HG02798 (cell line): ENCODE results near the gene ELAVL1.

ENCODE experiments used
- ATAC-seq: cut with Tn5 transposase; IDR thresholded peaks from one replicate; pipeline ENCODE4 v1.9.1; 2021; ENCODE audit warnings: mild to moderate bottlenecking; ENCODE audit not compliant: unreplicated experiment, poor library complexity

The ELAVL1 gene

DNA sequence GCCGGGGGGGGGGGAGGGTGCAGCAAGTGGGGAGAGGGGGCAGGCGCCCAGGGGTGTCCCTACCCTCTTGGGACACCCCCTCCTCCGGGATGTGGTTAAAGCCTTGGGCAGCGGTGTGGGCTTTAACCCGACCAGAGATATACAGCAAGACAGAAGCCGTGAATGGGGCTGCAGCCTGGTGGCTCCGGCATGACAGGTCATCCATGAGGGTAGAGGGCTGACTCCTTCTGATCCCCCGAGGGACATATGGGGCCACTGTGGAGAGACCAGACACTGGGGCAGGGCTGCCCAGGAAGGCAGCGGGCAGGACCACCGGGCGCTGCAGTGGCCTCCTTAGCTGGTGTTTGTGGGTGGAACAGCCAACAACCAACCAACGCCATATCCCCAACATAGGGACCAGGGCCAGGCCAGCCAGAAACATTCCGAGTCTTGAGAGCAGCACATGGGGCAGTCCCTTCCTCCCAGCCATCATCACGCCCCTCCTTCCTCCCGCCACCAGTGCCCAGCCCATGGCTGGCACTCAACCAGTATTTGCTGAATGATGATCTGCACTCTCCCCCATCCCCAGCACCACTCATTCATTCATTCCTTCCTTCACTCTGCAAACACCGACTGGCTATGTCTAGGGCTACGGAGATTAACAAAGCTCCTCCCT lies 18.2 kb downstream of the ELAVL1 start:
- no peak for ATAC-seq

GRCh38 chr19:7986321-7987113 lies 18.9 kb downstream of the ELAVL1 start:
- ATAC-seq = no peak

- no peak for ATAC-seq
Observed at GRCh38 chr19:7985481-7985911, 19.9 kb downstream of the ELAVL1 start.

GRCh38 chr19:7983995-7984837 lies 21.2 kb downstream of the ELAVL1 start:
- no peak for ATAC-seq

GRCh38 chr19:7983286-7983950 lies 22.0 kb downstream of the ELAVL1 start:
- no peak for ATAC-seq

GRCh38 chr19:7982651-7983099 lies 22.8 kb downstream of the ELAVL1 start:
- ATAC-seq = no peak

GRCh38 chr19:7982103-7982502 lies 23.3 kb downstream of the ELAVL1 start:
- ATAC-seq = no peak

DNA sequence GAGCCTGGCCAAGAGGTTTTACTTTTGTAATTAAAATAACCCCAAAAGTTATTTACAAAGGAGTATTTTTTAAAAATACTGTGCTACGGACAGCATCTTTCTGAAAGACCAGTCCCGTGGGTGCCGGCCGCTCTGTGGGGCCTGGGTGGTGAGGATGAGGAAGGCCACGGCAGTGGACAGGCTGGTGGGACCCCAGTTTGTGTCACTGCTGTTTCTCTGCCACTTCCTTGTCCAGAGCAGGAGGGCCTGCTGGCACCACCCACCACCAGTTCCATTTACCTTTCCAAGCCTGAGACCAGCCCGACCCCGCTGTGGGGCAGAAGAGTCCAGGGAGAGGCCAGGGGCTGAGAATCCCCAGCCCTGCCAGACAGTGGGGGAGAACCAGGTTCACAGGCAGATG lies 23.8 kb downstream of the ELAVL1 start:
- no peak for ATAC-seq

GRCh38 chr19:7981199-7981598 lies 24.2 kb downstream of the ELAVL1 start:
- no peak for ATAC-seq

DNA sequence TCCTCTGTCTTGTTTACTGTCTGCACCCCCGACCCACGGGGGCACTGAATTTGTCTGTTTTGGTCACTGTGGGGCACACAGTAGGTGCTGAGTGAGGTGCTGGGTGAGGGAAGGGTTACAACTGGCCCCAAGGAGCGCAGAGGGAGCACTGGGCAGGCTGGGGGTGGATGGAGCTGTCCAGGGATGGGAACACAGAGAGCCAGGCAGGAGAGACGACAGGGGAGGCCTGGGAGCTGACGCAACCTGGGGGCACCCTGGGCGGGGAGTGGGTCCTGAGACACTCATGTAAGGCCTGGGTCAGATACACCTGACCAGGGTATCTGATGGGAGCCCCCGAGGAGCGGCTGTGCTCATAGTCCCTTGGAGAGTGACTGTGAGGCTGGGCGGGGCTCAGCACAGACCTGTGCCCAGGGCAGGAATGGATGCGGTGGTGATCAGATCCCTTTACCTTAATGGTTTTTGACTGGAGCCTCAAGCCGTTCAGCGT lies 24.8 kb downstream of the ELAVL1 start:
- ATAC-seq = no peak

GRCh38 chr19:7980168-7980567 lies 25.3 kb downstream of the ELAVL1 start:
- ATAC-seq = no peak

GRCh38 chr19:7979559-7979958 lies 25.9 kb downstream of the ELAVL1 start:
- ATAC-seq = no peak

GRCh38 chr19:7979011-7979410 lies 26.4 kb downstream of the ELAVL1 start:
- ATAC-seq = no peak

DNA sequence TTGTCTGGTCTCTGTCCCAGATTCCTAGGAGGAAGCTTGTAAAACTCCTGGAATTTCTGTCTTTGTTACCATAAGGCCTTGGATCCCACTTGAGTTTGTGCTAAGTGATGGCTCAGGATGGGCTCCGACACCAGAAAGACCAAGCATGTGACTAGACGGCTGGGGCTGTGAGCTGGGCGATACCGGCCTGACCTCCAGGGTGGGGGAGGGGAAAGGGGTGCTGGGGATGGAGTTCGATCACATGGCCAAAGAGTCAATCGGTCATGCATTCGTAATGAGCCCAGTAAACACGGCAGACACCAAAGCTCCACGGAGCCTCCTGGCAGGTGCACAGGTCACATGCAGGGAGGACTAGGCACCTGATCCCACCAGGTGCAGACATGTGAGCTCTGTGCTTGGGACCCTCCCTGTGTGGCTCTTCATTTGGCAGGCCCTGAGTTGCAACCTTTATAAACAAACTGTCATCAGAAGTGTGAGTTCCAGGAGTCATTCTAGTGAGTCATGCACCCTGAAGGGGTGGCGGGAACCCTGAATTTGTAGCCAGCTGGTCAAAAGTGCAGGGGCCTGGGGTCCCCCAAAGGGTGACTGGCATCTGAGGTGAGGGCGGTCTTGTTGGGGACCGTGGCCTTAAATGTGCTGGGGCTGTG lies 27.1 kb downstream of the ELAVL1 start:
- no peak for ATAC-seq

GRCh38 chr19:7977723-7978040 lies 27.8 kb downstream of the ELAVL1 start:
- ATAC-seq = no peak

DNA sequence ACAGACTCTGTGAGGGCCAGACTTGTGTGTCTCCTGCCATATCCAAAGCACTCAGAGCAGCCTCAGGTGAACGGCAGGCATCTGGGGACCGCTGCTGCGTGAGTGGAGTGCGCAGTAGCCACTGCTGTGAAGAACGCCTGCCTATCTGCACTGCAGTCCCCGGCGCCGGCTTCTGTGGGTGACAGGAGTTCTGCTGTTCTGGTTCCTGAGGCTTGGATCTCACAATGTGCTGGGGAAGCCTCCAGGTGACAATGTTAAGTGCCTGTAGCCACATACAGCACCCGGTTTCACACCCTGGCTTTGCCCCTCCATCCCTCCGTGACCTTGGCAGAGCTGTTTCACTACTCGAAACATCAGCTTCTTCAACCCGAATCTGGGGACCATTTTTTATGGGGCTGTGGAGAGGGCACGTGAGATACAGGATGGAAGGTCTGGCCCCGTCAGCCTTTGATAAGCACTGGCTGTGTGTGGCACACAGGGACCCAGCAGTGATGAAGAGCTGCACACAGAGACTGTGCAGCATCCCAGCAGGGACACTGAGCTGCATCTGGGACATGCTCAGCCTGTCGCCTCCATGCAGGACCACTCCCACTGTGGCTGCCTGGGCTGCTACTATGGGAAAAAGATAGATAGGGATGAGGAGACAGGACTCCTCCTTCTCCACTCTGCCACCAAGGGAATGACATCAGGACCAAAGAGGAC lies 28.3 kb downstream of the ELAVL1 start:
- ATAC-seq = no peak

DNA sequence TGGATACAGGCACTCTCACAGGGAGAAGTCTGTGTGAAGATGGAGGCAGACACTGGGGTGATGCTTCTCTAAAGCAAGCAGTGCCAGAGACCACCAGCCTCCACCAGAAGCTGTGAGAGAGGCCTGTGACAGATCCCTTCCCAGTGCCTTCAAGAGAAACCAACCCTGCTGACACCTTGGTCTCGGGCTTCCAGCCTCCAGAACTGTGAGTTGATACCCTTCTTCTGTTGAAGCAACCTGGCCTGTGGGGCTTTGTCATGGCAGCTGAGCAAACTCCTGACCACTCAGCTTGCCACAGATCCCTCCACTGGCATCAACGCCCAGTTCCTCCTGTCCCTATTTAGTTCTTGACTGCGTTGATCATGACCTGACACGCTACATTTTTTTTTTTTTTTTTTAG lies 29.0 kb downstream of the ELAVL1 start:
- no peak for ATAC-seq

GRCh38 chr19:7975037-7975436 lies 30.4 kb downstream of the ELAVL1 start:
- no peak for ATAC-seq

GRCh38 chr19:7973883-7974282 lies 31.6 kb downstream of the ELAVL1 start:
- ATAC-seq = no peak
